Measurements from ENCODE around the gene NR5A1.

NR5A1 gene

DNA sequence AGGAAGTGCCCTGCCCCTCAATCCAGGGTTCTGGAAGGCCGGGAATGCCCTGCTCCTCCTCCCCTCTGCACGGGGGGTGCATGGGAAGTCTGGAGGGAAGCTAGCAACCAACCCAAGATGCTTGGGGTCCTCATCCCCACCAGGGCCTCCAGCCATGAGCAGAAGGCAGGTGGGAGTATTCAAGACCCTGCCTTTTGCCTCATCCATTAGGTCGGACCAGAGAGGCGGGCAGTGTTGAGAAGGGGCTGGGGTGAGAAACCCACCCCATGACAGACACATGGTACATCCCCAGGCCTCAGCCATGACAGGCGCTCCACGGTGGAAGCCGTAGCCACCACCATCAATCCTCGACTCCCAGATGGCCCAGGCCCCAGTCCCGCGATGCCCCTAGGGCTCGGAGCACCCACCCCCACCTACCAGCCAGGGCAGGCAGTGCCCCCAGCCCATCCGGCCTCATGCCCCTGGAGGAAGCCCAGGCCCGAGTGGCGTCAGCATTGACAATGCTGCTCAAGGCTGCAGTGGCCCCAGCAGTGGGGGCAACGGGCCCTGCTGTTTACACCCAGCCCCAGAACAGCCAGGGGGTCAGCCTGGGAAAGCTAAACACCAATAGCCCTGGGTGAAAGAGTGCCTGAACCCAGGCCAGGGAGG lies 8.6 kb downstream of the NR5A1 start:
- H3K27ac ChIP-seq (ENCODE audit: low read depth, low read length, severe bottlenecking), result no peak overlapping the region
- no peak overlapping the region for H3K4me3 ChIP-seq (ENCODE audit: extremely low read depth, insufficient read depth, low read length, poor library complexity, severe bottlenecking)
- H3K9me3 ChIP-seq (ENCODE audit: control insufficient read depth, low read length), result no peaks in the 10 kb centered on the region
- 78 to 91% methylated on average over 12 to 14 of the region's 15 CpGs for WGBS, 2 experiments (ENCODE audit: insufficient coverage in 2 of 2)
- no peaks in the 10 kb centered on the region for H3K4me1 ChIP-seq (ENCODE audit: control insufficient read depth, insufficient read depth, low read length, poor library complexity, severe bottlenecking)
- no peaks in the 10 kb centered on the region for H3K36me3 ChIP-seq (ENCODE audit: control insufficient read depth, insufficient read depth, low read length)

DNA sequence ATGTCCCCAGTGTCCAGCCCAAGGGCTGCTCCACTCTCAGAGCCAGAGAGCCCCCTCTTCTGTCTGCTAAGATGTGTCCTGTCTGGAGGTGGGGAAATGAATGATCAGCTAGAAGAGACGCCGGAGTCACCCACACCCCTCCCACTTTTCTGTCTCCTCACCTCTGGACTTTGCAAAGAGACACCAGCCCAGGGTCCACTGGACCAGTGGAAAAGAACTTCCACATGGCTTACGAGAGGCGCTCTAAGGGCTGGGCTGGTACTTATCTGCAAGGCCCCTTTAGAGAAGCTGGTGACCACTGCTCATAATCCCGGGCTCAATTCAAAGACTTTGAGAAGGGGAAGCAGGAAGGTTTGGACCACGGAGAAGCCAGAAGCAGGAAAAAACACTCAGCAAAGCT lies 9.2 kb downstream of the NR5A1 start:
- Histone ChIP-seq H3K27ac (ENCODE audit: low read depth, low read length, severe bottlenecking) (no peak overlapping the region), H3K9me3 (ENCODE audit: control insufficient read depth, low read length) (no peaks in the 10 kb centered on the region), H3K4me1 (ENCODE audit: control insufficient read depth, insufficient read depth, low read length, poor library complexity, severe bottlenecking) (no peaks in the 10 kb centered on the region), H3K36me3 (ENCODE audit: control insufficient read depth, insufficient read depth, low read length) (no peaks in the 10 kb centered on the region), H3K4me3 (ENCODE audit: extremely low read depth, insufficient read depth, low read length, poor library complexity, severe bottlenecking) (no peak overlapping the region)
- 75 to 79% methylated on average over 4 of the region's 6 CpGs for WGBS, 2 experiments (ENCODE audit: insufficient coverage in 2 of 2)

DNA sequence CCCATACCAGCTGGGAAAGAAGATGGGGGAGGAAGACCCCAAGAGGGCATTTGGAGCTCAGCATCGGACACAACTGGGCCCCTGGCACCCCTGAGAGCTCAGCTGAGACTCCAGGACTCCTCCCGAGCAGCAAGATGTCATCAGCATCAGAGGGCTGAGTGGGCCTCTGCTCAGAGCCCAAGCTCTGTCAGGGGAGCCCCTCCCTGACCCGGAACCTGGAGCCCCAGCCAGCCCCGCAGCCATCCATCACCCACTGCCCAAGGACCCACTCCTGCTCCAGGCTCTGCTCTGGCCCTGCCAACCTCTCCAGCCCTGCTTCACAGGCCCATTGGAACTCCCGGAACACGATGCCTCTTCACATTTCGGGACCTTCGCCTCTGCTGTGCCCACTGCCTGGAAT lies 9.8 kb downstream of the NR5A1 start:
- WGBS, 2 experiments (ENCODE audit: insufficient coverage in 2 of 2), result 91 to 97% methylated on average over 8 of the region's 8 CpGs
- no peaks in the 10 kb centered on the region for H3K4me1 ChIP-seq (ENCODE audit: control insufficient read depth, insufficient read depth, low read length, poor library complexity, severe bottlenecking)

DNA sequence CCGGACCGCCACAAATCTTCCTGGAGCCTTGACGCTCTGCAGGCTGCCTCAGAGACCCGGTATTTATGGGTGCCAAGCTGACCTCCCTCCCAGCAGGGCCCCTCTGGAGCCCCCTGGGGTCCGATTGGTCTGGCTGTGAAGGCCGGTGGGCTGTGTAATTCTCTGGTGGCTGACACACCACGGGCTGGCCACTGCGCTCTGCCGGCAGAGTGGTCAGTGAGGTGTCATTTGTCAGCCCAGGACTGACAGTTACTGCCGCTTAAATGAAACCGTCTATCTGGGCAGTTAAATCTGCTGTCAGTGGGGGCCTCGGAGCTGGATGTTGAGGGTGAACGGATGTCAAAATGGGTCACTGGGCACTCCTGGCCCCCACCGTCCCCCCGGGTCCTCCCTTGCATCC lies 10.7 kb downstream of the NR5A1 start:
- no peaks in the 10 kb centered on the region for H3K36me3 ChIP-seq (ENCODE audit: control insufficient read depth, insufficient read depth, low read length)
- no peak overlapping the region for H3K4me3 ChIP-seq (ENCODE audit: extremely low read depth, insufficient read depth, low read length, poor library complexity, severe bottlenecking)
- no peaks in the 10 kb centered on the region for H3K9me3 ChIP-seq (ENCODE audit: control insufficient read depth, low read length)
- no peak overlapping the region for H3K27ac ChIP-seq (ENCODE audit: low read depth, low read length, severe bottlenecking)
- WGBS, 2 experiments (ENCODE audit: insufficient coverage in 2 of 2), result 85 to 86% methylated on average over 12 to 15 of the region's 15 CpGs
- H3K4me1 ChIP-seq (ENCODE audit: control insufficient read depth, insufficient read depth, low read length, poor library complexity, severe bottlenecking), result no peaks in the 10 kb centered on the region

More for the DNA sequence above, 9.8 kb downstream of the NR5A1 start:
- H3K27ac ChIP-seq (ENCODE audit: low read depth, low read length, severe bottlenecking), result no peak overlapping the region
- H3K9me3 ChIP-seq (ENCODE audit: control insufficient read depth, low read length), result no peaks in the 10 kb centered on the region
- no peaks in the 10 kb centered on the region for H3K36me3 ChIP-seq (ENCODE audit: control insufficient read depth, insufficient read depth, low read length)
- no peak overlapping the region for H3K4me3 ChIP-seq (ENCODE audit: extremely low read depth, insufficient read depth, low read length, poor library complexity, severe bottlenecking)

DNA sequence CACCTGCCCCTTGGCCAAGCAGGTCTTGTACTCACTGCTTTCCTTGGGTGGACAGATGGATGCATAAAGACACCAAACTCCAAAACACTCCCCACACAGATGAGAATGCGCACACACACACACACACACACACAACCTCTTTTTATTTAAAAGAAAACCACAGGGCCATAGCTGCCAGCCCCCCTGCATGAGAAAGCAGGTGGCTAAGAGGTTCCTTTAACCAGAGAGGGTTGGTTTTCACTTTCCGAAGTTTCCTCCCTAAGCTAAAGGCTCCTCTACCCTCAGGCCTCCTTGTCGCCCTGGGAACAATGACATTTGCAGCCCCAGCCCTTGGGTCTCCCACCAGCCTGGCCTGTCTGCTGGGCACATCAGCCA lies 11.1 kb downstream of the NR5A1 start:
- WGBS, 2 experiments (ENCODE audit: insufficient coverage in 2 of 2), result 64 to 91% methylated on average over 2 to 3 of the region's 3 CpGs
- H3K4me3 ChIP-seq (ENCODE audit: extremely low read depth, insufficient read depth, low read length, poor library complexity, severe bottlenecking), result no peak overlapping the region
- H3K27ac ChIP-seq (ENCODE audit: low read depth, low read length, severe bottlenecking), result no peak overlapping the region
- H3K36me3 ChIP-seq (ENCODE audit: control insufficient read depth, insufficient read depth, low read length), result no peaks in the 10 kb centered on the region
- no peaks in the 10 kb centered on the region for H3K9me3 ChIP-seq (ENCODE audit: control insufficient read depth, low read length)
- H3K4me1 ChIP-seq (ENCODE audit: control insufficient read depth, insufficient read depth, low read length, poor library complexity, severe bottlenecking), result no peaks in the 10 kb centered on the region

DNA sequence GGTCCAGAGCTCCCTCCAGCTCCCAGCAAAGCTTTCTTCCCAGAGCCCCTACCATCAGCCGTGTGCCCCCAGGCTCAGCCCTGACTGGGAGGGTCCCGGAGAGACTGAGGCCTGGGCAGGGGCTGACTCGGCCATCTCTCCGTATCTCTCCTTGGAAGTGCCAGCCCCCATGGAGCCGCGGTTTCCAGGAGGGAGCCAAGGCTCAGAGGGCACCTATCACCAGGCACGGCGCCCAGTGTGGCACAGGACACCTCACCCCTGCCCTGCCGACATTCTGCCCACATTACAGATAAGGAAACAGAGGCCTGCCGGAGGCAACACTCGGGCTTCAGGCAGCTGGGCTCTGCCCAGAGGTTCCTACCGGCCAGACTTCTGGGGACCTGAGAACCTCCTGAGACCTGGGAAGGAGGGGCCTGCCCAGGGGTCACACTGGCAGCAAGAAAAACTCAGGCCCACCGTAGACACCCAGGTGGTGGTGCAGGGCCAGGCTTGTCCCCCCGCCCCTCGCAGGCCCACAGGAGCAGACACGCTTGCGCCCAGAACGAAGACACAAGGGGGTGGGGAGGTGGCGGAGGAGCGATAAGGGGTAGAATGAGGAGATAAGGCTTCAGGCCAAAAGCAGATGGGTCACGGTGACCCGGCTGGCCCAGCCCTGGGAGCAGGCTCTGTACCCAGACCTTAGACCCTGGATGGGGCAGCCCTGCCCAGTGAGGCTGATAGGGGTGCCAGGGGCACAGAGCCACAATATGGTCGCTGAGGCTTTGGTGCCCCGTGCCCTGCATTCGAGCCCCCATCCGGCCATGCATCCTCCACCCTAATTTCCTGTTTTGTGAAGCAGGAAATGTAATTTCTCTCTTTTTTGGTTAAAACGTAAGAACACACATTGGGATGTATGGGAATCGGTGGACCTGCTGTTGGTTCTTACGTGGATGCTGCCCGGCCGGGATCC lies 11.8 kb downstream of the NR5A1 start:
- H3K9me3 ChIP-seq (ENCODE audit: control insufficient read depth, low read length), result no peaks in the 10 kb centered on the region
- 94% methylated on average over 18 to 28 of the region's 31 CpGs for WGBS, 2 experiments (ENCODE audit: insufficient coverage in 2 of 2)
- H3K4me1 ChIP-seq (ENCODE audit: control insufficient read depth, insufficient read depth, low read length, poor library complexity, severe bottlenecking), result no peaks in the 10 kb centered on the region

DNA sequence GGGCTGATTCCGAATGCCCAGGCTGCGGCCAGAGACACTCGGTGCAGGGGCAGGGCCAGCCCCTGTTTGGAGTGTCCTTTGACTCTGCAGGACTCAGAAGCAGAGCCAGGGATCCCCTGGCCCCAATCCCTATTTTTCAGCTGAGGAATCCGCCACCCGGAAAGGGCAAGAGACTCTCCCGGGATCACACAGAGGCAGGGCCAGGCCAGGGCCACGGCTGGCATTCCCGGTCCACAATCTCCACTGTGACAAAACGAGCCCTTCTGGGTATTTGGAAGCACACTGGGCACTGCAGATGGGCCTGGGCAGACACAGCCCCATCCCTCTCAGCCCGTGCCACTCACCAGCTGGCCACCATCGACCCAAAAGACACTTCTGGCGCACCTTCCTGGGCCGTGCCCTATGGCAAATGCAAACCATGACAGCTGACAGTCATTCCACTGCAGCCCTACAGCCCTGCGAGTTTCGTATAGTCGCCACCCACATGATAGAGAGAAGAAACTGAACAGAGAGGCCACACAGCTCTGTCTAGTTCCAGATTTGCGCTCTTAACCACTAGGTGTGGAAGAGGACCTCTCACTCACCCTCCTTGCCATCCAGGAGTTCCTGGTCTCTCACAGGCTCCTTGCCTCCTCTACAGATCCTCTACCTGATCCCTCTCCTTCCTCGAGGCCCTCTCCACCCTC lies 13.3 kb downstream of the NR5A1 start:
- H3K27ac ChIP-seq (ENCODE audit: low read depth, low read length, severe bottlenecking), result no peak overlapping the region
- no peaks in the 10 kb centered on the region for H3K36me3 ChIP-seq (ENCODE audit: control insufficient read depth, insufficient read depth, low read length)
- no peak overlapping the region for H3K4me3 ChIP-seq (ENCODE audit: extremely low read depth, insufficient read depth, low read length, poor library complexity, severe bottlenecking)
- H3K4me1 ChIP-seq (ENCODE audit: control insufficient read depth, insufficient read depth, low read length, poor library complexity, severe bottlenecking), result no peaks in the 10 kb centered on the region
- 88 to 92% methylated on average over 17 to 18 of the region's 18 CpGs for WGBS, 2 experiments (ENCODE audit: insufficient coverage in 2 of 2)
- no peaks in the 10 kb centered on the region for H3K9me3 ChIP-seq (ENCODE audit: control insufficient read depth, low read length)

More for the DNA sequence above, 11.8 kb downstream of the NR5A1 start:
- no peaks in the 10 kb centered on the region for H3K36me3 ChIP-seq (ENCODE audit: control insufficient read depth, insufficient read depth, low read length)
- no peak overlapping the region for H3K27ac ChIP-seq (ENCODE audit: low read depth, low read length, severe bottlenecking)
- H3K4me3 ChIP-seq (ENCODE audit: extremely low read depth, insufficient read depth, low read length, poor library complexity, severe bottlenecking), result no peak overlapping the region

DNA sequence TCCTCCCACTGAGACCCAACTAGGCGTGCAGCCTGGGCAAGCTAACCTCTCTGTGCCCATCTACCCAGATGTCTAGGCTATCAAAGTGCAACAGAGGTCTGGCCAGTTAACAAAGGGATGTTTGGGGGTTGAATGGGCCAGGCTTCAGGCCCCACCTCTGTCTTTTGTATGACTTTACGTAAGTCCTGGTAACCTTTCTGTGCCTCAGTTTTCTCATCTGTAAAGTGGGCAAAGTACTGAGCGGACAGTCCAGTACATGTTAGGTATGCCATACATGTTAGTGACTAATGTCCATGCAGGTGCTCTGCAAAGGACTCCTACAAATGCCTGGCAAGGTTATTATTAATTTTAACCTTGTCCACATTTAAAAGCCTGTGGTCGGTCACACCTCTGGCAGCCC lies 14.0 kb downstream of the NR5A1 start:
- Histone ChIP-seq H3K27ac (ENCODE audit: low read depth, low read length, severe bottlenecking) (no peak overlapping the region), H3K4me1 (ENCODE audit: control insufficient read depth, insufficient read depth, low read length, poor library complexity, severe bottlenecking) (no peaks in the 10 kb centered on the region), H3K4me3 (ENCODE audit: extremely low read depth, insufficient read depth, low read length, poor library complexity, severe bottlenecking) (no peak overlapping the region), H3K36me3 (ENCODE audit: control insufficient read depth, insufficient read depth, low read length) (no peaks in the 10 kb centered on the region), H3K9me3 (ENCODE audit: control insufficient read depth, low read length) (no peaks in the 10 kb centered on the region)
- 97 to 98% methylated on average over 3 to 4 of the region's 4 CpGs for WGBS, 2 experiments (ENCODE audit: insufficient coverage in 2 of 2)

DNA sequence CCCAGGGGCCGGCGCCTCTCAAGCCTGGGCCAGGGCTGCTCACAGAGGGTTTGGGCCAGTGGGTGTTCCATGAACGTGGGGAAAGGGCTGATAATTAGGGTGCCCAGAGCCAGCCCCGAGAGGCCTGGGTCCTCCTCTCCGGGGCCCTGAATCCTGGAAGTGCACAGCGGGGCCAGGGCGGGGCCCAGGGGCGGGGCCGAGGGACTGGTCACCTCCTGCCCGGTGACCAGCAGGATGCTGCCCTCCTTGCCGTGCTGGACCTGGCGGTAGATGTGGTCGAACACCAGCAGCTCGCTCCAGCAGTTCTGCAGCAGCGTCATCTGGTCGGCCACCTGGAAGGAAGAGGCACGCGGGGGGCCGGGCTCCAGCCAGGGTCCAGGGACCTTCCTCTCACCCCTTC lies 14.4 kb downstream of the NR5A1 start:
- Histone ChIP-seq H3K4me3 (ENCODE audit: extremely low read depth, insufficient read depth, low read length, poor library complexity, severe bottlenecking) (no peak overlapping the region), H3K36me3 (ENCODE audit: control insufficient read depth, insufficient read depth, low read length) (no peaks in the 10 kb centered on the region), H3K27ac (ENCODE audit: low read depth, low read length, severe bottlenecking) (no peak overlapping the region), H3K4me1 (ENCODE audit: control insufficient read depth, insufficient read depth, low read length, poor library complexity, severe bottlenecking) (no peaks in the 10 kb centered on the region), H3K9me3 (ENCODE audit: control insufficient read depth, low read length) (no peaks in the 10 kb centered on the region)
- 83 to 84% methylated on average over 16 to 17 of the region's 19 CpGs for WGBS, 2 experiments (ENCODE audit: insufficient coverage in 2 of 2)

DNA sequence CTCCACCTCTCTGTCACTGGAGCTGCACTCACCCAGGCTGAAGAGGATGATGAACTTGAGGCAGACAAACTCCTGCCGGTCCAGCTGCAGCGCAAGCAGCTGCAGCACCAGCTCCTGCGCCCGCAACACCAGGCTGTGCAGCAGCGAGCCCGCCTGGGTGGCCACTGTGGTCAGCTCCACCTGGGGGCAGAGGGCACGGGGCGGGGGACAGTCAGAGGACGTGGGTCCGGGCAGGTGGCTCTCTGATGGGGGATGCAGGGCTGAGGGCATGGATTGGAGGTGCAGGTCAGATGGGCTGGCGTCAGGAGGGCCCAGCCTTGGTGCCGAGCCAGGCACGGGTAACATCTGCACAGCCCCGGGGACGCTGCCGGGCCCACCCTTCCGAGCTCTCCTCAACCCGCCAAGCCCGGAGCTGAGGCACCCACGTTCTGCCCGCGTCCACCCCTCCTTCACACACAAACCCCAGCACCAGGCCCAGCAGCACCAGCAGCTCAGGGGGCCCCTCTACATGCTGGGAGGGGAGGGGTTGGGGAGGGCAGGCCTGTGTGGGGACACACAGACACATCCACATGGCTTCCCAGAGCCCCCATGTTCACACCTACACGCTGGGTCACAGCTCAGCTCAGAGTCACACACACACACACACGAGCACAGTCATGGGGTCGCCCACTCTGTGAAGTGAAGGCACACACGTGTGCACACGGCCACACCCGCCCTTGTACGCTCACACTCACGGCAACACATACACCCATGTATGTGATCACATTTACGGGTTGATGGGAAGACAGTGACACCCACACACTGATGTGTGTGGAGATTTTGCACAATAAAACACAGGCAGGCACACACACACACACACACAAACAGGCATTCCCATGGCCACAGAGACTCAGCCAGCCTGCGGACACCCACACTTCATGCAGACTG lies 15.9 kb downstream of the NR5A1 start:
- Histone ChIP-seq H3K4me1 (ENCODE audit: control insufficient read depth, insufficient read depth, low read length, poor library complexity, severe bottlenecking) (no peaks in the 10 kb centered on the region), H3K36me3 (ENCODE audit: control insufficient read depth, insufficient read depth, low read length) (no peaks in the 10 kb centered on the region), H3K9me3 (ENCODE audit: control insufficient read depth, low read length) (no peaks in the 10 kb centered on the region), H3K4me3 (ENCODE audit: extremely low read depth, insufficient read depth, low read length, poor library complexity, severe bottlenecking) (no peak overlapping the region), H3K27ac (ENCODE audit: low read depth, low read length, severe bottlenecking) (no peak overlapping the region)
- WGBS, 2 experiments (ENCODE audit: insufficient coverage in 2 of 2), result 92 to 93% methylated on average over 18 to 23 of the region's 32 CpGs

Measured in mesodermal cell (in vitro differentiated cells).